Activated CD4-positive, alpha-beta T cell treated with anti-CD3 and anti-CD28 coated beads for 4 hours (primary cell): ENCODE data around the gene CD44.
A peak's percentile ranks its signal among the peaks of the same experiment; 100 is the strongest.

Source experiments
- DNase-seq, 2 donors: peaks; one replicate each; pipeline ENCODE4 v3.0.0-alpha.2; 2020

Gene CD44

DNA sequence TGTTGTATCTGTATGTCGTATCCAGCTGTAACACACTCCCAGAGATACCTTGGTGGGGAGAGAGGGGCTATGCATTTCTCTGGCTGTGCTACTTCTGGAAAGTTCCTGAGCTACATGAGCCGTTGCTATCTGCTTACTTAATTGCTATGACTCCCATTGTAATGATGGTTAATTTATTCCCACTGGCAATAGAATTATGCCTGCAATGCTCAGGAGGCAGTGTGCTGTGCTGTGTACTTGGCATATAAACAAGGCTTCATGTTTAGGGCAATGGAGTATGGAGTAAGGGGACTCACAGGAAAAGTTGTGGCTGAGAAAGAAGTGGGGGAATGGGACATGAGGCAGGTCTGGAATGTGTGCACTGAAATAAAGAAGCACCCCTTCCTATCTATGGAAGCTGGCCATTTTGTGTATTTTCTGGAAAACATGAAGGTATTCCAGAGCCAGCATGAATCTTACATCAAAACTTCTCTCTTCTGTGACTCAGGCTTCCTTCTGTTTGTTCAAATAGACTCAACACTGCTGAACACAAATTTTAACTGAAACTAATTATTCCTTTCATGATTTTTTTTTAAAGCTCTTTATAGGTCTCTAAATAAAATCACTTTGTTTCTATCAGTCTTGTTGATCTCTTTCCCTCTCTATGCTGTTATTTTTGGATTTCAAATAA is 40.6 kb downstream of the CD44 start:
- DNase-seq: no peak

DNA sequence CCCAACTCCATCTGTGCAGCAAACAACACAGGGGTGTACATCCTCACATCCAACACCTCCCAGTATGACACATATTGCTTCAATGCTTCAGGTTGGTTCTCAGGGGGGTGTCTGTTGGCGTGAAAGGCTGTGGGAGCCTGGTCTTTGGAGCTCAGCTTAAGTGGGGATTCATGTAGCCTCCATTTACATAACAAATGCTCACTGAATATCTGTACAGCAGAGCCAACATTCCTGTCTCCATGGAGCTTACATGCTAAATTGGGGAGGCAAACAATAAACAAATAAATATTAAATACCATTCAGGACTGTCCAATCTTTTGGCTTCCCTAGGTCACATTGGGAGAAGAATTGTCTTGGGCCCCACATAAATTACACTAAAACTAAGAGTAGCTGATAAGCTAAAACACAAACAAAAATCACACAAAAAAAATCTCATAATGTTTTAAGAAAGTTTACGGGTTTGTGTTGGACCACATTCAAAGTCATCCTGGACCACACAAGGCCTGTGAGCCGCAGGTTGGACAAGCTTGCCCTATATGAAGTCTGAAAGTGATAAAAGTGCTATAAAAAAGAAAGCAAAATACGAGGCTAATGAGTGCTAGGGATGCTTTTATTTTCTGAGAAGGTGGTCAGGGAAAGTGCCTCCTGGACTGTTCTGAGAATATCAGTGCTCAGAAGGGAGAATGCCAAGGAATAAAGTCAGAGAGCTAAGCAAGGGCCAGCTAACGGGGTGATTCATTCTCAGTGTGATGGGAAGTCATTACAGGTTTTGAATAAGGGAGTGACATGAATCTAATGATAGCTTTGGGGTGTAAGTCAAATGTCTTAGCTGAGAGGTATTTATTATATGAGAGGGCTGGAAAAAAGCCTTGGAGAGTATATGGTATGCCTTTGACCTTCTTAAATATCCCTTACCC is 41.6 kb downstream of the CD44 start:
- DNase-seq: no peak

DNA sequence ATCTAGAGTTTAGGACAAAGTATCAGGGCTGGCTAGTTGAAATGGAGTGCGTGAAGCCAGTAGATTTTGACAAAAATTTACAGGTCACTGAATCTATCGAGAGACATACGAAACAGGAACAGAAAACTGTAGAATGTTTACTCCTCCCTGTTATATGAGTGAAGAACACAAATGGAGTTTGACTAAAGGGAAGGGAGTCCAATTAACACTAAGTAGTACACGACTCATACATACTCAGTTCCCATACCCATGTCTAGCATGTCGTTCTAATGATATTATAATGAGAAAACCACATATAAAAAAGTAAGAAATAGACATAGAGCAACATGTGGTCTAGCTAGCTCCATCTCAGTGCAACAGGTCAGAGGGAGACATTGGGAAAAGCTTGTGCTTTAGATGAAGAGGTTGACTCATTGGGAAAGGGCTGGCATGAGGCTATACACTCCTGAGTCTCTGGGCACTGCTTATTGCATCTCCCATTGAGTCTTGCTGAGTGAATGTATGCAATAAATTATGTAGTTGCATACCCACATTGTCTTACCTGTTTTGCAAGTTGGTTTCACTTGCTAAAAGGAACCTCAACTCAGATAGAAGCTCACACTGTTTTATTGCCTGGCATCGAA is 43.5 kb downstream of the CD44 start:
- no peak for DNase-seq

DNA sequence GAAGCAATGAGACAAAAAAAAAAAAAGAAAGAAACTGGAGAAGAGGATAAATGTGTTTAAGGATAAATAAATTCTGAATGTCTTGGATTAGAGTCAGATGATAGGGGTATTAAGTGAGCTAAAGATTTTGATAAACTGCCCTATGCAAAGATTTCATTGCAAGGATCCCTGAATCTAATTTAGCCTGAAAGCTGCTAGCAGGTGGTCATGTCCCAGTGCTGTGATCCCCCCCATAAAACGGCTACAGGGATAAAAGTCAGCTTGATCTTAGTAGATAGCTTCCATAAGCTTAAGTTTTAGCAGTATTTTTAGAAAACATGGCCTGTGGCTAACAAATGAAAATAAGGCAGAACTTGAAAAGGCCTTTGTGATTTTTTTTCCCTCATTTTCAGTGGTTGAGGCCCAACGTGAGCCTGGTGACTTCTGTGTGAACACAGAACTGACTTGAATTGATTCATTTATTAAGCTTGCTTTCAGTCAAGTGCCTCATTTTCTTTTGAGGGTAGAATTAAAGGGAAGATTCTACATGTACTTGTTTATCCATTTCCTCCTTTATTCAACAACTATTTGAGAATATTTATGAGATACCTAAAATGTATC is 44.5 kb downstream of the CD44 start:
- DNase-seq: no peak

DNA sequence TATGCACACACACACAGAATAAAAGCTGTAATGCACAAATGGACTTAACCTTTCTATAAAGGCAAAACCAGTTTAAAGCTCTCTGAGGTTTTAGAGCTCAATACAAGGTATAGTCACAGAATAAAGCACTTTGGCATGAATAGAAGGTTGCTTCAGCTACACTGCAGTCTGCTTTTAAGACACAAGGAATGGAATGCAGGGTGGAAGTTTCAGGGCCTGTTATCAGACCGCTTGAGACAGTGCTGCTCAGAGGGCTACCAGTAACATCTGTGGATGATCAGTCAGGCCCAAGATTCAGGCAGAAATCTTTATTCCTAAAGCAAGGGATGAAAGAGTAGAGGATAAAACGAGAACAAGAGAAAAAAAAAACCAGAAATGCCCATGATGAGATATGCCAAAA is 46.7 kb downstream of the CD44 start:
- DNase-seq: no peak

DNA sequence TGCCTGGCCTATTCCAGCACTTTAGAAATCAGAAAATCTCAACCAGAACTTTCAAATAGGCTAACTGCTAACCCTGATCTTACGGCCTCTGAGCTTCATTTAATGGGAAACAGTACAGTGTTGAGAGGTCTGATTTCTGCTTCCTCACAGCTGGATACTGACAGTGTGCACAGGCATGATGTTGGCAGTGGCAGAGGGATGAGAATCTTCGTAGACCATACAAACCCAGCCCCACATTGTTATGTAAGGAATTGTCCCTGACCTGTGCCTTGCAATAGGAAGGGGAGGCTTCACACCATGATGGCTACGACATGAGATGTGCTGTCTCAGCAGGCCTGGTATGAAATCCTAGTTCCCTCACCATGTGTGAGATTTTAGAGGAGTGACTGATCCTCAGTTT is 49.0 kb downstream of the CD44 start:
- no peak for DNase-seq

DNA sequence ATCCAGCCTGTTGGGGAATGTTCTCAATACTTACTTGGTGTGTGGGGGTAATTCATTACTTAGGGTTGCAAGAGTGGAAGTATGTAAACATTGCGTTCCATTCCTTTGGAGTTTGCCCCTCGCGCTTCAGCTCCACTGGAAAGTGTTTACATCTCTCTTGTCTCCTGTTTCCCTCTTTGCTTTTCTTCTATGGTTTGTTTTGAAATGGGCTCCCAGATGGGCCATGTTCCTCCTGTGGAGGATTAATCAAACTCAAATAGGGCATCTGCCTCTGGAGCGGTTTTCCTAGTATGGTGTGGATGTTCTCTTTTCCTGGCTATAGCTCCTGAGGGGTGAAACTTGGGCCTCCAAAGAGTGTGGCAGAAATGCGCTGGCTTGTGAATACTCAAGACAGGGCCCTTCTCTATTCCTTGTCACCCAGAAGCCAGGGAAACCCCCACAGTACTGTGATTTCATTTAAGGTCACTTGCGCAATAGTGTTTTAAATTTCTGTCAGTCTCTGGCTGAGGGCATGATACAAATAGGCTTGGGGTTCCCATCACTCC is 51.9 kb downstream of the CD44 start:
- no peak for DNase-seq

DNA sequence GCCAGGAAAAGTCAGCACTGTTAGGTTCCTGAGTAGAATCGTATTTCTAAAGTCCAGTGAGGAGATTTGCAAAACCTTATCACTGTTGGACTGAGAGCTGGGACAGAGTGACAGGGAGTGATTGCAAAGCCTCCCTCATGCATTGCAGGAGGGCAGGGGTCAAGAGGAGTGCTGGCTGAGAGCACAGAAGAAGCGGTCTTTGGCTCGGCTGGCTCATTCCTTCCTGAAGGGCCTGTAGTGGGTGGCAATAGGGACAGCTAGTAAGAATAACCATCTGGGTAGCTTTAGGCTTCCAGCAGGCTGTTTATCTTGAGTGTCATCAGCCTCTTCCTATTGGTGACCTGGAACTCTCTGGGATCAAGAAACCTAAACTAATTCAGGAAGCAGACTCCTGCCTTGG is 53.4 kb downstream of the CD44 start:
- no peak for DNase-seq

DNA sequence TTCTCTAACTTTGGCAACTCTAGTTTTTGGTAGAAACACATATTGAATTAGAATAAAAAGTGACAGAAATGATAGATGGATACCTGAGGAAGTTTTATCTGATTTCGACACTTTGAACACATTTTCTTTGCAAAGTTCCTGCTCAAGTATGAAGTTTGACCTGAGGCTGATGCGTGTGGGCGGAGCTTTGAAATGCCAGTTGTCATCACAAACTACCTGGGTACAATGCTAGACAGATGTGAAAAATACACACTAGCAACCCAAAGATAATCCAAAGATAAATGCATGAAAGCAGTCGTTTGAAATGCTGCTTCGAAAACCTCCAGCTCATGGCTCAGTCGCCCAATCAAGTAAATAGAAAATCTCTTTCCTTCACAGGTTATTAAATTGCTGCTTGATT is 54.8 kb downstream of the CD44 start:
- DNase-seq: no peak

DNA sequence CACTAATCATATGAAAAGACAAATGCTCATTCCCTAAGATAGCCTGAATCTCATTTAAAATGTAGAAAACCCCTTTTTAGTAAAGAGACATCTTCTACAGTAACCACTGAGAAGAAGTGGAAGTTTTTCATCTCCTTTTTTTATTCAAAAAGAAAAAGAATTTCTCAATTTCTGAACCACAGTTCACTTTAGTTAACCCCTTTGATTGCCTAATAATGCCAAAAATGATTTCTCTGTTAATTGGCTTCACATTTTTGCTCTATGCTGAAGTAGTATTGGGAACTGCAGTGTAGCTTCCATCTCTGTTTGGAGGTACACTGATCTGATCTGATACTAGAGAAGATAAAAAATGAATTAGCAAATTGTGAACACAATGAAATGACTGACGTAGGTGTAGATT is 58.3 kb downstream of the CD44 start:
- no peak for DNase-seq

DNA sequence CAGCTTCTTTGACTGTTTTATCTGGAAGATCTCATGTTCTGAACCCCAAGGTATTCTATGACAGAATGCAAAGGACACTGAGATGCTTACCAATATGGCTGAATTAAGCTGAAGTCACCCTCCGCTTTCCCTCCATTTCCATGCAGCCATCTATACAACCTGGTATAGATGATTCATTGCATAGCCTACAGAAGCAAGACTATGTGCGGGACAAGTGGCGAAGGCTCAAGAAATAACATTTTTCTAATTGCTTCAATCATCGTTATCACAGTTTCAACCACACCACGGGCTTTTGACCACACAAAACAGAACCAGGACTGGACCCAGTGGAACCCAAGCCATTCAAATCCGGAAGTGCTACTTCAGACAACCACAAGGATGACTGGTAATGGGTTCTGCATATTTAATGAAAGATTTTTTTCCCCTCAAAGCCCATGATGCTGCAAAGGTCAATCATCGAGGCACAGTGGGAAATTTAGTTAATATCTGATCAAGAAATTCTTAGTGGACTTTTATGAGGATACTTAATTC is 61.9 kb downstream of the CD44 start:
- DNase-seq: no peak

DNA sequence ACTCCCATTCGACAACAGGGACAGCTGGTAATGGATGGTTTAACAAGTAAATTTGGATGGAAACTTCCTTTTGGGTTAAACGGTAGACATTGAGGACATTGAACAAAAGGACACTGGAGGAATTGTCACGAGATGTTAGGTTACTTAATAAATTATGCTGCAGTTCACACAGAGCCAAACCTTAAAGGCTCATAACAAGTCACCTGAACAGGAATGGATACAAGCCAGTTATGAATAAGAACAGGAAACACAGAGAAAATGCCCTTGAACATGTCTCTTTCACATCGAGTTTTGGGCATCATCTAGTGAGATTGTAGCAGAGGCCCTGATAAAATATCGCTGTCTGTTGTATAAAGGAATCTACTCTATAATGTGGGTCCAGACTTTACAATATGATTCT is 65.6 kb downstream of the CD44 start:
- no peak for DNase-seq

DNA sequence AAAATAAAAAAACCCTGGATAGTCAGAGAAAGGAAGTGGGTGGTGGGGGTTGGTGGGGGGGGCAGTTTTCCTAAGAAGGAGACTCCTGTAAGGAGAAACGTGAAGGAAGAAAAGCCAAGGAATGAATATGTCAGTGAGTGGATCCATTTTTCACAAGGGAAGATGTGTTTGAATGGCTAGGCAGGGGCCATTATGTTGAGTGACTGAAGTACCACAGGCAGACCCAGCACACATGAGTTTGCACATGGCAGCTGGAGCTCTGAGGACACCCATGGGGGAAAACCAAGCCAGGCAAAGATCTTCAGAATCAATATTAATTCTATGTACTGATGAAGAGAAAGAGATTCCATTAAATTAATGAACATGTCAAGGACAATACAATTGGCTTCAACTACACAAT is 67.6 kb downstream of the CD44 start:
- DNase-seq: no peak

DNA sequence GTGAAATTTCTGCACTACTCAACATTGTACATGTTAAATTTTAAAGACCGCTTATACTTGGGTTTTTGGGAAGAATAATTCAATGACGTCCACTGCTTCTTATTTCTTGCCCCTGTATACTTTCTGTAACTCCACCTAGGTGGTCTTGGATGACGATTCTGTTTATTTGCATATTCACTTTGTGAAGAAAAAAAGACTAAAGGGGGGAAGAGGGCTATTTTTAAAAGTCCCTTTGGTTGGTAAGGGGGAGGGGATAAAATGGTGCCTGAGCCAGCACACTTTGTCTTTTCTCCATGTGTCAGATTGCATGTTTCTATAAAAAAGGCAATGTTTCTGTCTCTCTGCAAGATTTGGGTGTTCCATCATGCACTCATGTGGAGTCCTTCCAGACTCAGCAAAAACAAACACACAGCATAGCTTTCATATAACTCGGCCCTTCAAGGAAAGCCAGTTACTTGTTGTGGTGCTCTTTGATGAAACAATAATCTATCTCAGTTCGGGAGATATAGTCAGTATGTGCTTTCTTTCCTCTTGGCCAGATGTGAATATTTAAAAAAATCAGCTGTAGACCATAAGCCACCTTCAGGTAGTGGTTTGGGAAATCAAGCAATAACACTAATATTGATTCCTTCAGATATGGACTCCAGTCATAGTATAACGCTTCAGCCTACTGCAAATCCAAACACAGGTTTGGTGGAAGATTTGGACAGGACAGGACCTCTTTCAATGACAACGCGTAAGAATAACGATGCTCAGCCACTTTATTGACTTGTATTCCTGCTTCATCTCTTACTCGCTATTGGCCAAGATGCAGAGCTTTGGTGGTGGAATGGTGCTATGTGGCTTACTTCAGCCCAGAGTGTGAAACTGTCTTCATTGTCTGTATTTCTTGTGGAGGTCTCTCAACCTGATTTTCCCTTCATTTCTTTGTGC is 68.8 kb downstream of the CD44 start:
- DNase-seq: no peak

DNA sequence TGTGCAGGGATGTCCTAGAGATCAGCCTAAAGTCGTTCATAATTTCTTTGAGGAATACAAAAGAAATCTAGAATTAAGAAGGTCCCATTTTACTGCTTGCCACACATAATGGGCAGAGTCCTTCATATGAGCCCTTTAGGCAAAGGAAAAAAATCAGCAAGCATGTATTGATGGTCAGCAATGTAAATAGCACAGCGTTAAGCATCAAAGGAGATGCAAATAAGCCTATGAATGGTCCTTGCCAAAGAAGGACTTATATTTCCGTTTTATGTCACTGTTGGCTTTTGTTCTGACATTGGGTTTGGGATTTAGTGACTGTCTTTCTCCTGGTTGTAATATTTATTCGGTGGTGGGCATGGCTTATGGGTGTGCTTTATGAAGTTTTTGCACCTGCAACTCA is 69.8 kb downstream of the CD44 start:
- DNase-seq: no peak

DNA sequence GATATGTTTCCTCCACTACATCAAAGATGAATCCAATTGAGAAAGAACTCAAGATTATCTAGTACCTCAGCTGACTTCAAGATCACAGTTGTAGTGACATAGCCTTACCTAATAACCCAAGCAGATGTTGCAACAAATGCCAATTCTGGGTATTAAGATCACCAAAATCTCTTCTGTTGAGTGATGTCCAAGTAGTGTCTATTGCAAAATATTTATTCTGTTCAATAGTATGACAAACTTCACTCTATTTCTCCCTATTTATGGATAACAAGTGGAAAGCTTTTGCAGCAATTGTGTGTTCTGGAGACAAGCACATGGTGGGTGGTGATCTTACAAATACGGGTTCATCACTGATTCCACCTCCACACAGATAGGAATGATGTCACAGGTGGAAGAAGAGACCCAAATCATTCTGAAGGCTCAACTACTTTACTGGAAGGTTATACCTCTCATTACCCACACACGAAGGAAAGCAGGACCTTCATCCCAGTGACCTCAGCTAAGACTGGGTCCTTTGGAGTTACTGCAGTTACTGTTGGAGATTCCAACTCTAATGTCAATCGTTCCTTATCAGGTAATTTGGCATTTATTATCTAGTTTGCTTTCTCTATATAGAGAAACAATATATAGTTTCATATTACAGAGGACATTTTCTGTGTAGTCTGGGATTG is 72.0 kb downstream of the CD44 start:
- DNase-seq: no peak

DNA sequence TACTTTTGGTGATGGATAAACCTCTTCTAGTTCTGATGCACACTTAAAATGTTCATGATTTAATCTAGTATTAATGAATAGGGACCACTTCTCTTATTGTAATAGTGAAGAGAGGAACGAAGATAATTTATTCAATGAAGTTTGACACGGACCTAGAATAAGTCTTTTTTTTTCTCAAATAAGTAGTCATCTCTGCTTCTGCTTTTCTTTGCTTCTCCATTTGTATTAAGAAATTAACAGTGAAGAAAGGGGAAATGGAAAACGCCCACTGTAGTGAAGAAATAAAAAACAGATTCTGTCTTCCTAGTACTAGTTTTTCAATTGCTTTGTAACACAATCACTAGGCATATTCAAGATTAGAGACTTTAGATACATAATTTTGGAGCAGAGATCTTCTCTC is 73.0 kb downstream of the CD44 start:
- no peak for DNase-seq

DNA sequence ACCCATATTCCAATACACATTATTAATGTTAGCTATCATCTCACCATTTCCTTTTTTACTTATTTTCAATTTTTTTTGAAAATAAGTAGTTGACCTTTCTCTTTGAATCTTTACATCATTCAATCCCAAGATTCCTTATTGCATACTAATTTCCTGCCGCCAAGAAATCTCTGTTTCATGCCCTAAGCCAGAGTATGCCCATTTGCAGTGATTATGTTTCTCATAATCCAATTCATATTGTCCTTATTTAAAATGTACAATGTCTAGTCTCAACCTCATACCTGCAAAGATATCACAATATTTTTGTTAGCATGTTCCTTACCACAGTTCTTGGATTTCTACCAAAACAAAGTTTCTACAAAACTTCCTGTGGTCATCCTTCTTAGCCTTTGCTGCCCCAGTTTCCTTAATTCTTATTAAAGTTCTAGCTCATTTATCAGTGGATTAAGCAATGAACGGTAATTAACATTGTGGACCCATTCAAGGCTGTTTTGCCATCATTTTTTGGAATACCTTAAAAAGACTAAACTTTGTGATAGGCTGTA is 75.3 kb downstream of the CD44 start:
- no peak for DNase-seq

DNA sequence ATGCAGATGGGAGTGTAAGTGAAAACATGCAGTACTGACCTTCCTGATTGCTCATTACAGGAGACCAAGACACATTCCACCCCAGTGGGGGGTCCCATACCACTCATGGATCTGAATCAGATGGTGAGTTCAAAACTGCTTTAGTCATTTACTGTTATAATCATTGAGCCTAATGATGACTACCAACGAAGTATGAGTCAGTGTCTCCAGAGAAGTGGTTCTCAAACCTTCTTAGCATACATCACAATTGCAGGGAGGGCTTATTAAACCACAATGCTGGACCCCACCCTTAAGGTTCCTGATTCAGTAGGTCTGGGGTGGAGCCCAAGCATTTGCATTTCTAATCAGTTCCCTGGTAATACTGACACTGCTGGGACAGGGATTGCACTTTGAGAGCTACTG is 75.8 kb downstream of the CD44 start:
- peak; percentile 41 to 56 for DNase-seq

DNA sequence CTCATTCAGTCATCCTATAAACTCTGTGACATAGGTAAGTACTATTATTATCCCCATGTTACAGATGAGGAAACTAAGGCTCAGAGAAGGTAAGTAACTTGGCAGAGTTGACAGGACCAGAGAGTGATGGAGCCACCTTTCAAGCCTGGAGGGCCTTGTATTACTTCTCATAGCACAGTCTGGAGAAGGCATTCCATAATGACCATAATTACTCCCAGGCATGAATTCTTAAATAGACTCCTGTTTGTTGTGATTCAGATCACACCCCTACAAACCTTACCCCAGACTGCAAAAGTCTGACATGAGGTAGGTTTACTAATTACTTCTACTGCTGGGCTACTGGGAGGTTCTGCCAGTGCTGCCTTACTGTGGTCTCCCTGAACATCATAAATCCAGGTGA is 77.0 kb downstream of the CD44 start:
- DNase-seq: no peak
